ENCODE measurements around the gene PCYT1A.
"Not testable (repeated sequence)": the region's sequence is repeated elsewhere in the genome, so short reads cannot be mapped to it uniquely, and the experiment has no call there.

The PCYT1A gene

DNA sequence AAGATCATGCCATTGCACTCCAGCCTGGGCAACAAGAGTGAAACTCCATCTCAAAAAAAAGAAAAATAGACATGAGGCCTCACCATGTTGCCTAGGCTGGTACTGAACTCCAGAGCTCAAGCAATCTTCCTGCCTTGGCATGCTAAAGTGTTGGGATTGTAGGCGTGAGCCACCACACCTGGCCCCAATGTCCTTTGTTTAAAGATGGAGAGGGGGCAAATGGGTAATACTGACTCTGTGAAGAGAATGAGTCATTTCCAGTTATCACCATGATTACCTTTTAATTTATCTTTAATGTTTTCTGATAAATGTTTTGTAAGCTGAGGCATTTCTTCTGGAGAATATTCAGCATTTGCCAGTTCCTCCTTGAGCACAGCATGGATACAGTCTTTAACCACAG lies 28.3 kb upstream of the PCYT1A start:
- DNase-seq (ENCODE audit: low spot score), result no peak
- TF ChIP-seq, protein P1, sequence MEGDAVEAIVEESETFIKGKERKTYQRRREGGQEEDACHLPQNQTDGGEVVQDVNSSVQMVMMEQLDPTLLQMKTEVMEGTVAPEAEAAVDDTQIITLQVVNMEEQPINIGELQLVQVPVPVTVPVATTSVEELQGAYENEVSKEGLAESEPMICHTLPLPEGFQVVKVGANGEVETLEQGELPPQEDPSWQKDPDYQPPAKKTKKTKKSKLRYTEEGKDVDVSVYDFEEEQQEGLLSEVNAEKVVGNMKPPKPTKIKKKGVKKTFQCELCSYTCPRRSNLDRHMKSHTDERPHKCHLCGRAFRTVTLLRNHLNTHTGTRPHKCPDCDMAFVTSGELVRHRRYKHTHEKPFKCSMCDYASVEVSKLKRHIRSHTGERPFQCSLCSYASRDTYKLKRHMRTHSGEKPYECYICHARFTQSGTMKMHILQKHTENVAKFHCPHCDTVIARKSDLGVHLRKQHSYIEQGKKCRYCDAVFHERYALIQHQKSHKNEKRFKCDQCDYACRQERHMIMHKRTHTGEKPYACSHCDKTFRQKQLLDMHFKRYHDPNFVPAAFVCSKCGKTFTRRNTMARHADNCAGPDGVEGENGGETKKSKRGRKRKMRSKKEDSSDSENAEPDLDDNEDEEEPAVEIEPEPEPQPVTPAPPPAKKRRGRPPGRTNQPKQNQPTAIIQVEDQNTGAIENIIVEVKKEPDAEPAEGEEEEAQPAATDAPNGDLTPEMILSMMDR (IDR thresholded peaks at IDR 0.05; ENCODE audit: extremely low read depth, missing control alignments), result no peak

DNA sequence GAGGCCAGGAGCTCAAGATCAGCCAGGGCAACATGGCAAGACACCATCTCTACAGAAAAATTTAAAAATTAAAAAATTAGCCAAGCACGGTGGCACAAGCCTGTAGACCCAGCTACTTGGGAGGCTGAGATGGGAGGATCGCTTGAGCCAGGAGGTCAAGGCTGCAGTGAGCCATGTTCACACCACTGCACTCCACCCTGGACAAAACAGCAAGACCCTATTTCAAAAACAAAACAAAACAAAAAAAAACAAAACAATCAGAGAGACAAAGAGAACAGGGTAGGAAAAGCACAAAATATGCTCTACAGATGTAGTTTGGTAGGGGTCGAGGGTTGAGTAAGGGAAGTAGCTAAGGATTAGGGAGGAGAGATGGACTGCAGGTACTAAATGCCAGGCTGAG lies 27.1 kb upstream of the PCYT1A start:
- TF ChIP-seq, protein P1 (IDR thresholded peaks at IDR 0.05; ENCODE audit: extremely low read depth, missing control alignments), result no peak
- no peak for DNase-seq (ENCODE audit: low spot score)

DNA sequence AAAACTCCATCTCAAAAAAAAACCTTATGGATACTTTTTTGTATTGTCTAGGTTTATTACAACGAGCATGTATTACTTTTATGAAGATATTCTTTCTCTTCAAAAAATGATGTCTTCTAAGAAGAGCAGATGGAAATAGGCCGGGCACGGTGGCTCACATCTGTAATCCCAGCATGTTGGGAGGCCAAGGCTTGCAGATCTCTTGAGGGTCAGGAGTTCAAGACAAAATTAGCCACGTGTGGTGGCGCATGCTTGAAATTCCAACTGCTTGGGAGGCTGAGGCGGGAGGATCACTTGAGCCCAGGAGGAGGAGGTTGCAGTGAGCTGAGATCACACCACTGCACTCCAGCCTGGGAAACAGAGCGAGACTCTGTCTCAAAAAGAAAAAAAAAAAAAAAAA lies 26.6 kb upstream of the PCYT1A start:
- DNase-seq (ENCODE audit: low spot score), result not testable (repeated sequence)

DNA sequence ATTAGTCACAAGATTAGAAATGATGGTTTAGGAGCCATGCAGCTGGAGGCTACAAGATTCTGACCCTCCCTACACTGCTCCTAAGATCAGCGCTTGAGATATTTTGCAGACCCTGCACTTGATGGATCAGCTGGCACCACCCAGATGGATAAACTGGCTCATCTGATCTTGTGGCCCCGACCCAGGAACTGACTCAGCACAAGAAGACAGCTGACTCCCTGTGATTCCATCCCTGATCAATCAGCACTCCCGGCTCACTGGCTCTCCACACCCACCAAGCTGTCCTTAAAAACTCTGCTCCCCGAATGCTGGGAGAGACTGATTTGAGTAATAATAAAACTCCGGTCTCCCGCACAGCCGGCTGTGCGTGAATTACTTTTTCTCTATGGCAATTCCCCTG lies 15.4 kb upstream of the PCYT1A start:
- DNase-seq (ENCODE audit: low spot score), result not testable (repeated sequence)

DNA sequence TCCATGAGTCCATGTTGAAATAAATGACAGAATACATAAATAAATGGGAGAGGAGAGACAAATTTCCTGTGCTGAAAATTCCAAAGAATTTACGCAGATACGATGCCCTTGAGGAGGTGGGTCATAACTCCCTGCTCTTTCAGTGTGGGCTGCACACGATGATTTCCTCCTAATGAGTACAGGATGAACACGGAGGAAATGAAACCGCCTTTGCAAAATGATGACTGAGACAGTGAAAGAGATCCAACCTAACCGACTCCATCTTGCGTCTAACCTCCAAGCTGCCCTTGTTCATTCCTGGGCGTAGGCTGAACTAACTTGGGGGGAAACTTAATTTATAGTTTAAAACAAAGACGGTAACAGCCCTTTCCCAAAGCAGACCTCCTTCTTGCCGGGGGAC lies 15.0 kb upstream of the PCYT1A start:
- DNase-seq (ENCODE audit: low spot score), result not testable (repeated sequence)

DNA sequence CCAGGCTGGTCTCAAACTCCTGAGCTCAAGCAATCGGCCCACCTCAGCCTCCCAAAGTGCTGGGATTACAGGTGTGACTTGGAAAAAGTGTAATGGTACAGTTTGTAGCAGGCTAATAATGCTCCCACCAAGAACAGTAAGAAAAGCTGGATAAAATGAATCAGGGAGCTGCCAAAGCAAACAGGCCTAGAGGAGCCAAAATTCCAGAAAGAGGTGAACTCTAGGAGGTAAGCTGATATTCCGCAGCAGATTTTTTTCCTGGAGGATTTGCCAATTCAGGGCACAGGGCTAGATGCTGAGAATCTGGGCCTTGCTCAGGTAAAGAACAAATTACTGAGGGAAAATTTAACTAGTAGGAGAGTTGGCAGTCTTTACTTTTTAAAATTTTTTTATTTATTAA lies 11.0 kb upstream of the PCYT1A start:
- TF ChIP-seq, protein P1 (IDR thresholded peaks at IDR 0.05; ENCODE audit: extremely low read depth, missing control alignments), result no peak
- DNase-seq (ENCODE audit: low spot score), result no peak

DNA sequence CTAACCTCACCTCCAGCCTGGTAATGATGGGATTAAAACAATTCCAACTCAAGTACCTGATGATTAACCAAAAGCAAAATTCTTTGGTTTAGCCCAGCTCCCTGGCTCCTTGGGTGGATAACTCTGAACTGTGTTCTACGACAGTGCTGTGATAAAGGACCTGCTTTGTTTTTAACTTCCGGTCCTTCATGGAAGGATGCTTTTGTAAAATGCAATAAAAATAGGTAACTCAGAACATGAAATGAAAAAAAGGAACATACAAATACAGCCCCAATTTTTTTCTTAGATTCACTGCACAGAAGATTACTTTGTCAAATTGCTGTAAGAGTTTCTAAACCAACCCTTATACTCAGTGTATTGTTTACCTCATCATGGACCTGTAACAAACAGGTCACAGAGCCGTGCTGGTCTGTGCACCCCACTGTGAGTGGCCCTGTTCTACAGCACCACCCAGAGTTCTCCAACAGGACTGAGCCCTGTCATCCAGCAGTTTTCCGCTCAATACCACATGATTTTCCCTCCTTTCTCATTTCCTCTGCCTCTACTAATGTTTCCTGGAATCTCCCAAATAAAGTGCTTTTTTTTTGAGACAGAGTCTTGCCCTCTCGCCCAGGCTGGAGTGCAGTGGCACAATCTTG lies 4.9 kb upstream of the PCYT1A start:
- TF ChIP-seq, protein P1 (IDR thresholded peaks at IDR 0.05; ENCODE audit: extremely low read depth, missing control alignments), result peak; percentile 3
- DNase-seq (ENCODE audit: low spot score), result peak; percentile 57

DNA sequence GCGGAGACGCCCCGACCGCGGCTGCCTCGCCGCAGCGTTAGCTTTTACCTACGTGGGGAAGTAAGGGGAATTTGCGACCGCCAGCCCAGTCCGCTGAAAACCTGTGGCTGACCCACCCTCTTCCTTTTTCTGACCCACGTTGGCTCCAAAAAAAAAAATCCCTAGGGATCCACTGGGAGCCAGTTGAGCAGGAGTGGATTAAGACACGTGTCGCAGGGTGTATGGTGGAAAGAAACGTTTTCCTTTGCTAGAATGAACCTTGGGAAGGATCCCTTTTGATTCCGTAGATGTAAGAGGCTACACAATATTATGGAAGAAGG lies 575 bp upstream of the PCYT1A start:
- TF ChIP-seq, protein P1 (IDR thresholded peaks at IDR 0.05; ENCODE audit: extremely low read depth, missing control alignments), result no peak
- no peak for DNase-seq (ENCODE audit: low spot score)

DNA sequence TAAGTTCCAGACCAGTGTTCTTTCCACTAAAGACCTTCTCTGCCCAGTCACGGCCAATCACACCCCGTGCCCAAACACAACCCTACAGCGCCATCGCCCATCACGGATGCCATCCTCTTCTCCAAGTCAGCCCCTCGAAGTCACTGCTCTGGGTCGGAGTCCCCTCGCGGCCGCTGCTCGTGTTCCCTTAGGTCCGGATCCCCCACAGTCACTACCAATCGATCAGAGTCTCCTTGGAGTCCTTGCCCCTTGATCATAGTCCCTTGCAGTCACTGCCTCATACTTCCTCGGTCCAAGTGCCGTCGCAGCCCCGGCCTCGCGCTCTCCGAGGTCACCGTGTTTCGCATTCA lies 461 bp downstream of the PCYT1A start:
- TF ChIP-seq, protein P1 (IDR thresholded peaks at IDR 0.05; ENCODE audit: extremely low read depth, missing control alignments), result no peak
- DNase-seq (ENCODE audit: low spot score), result no peak

All from GM20000 (cell line).